ENCODE data around the gene NIN.

The NIN gene

GRCh38 chr14:50812856-50813543 is 18.0 kb downstream of the NIN start:
- no peak for TF ChIP-seq POLR2AphosphoS5 (IDR thresholded peaks at IDR 0.05; ENCODE audit: low read depth, low read length)
- peak; percentile 51 for FAIRE-seq
- DNase-seq (ENCODE audit: insufficient read length): no peak

GRCh38 chr14:50812180-50812579 is 18.8 kb downstream of the NIN start:
- FAIRE-seq (peak; percentile 27), DNase-seq (ENCODE audit: insufficient read length) (no peak)
- no peak for TF ChIP-seq TAF1 (IDR thresholded peaks at IDR 0.05; ENCODE audit: borderline replicate concordance, low read depth, low read length)
- TF ChIP-seq POLR2A (IDR thresholded peaks at IDR 0.05; ENCODE audit: low read depth, low read length): no peak
- no peak for TF ChIP-seq POLR2AphosphoS5 (IDR thresholded peaks at IDR 0.05; ENCODE audit: low read depth, low read length)

- peak; percentile 14 for FAIRE-seq
Observed at GRCh38 chr14:50808053-50808452, 22.9 kb downstream of the NIN start.

GRCh38 chr14:50806241-50806933 is 24.6 kb downstream of the NIN start:
- DNase-seq (ENCODE audit: insufficient read length): no peak
- TF ChIP-seq TAF1 (IDR thresholded peaks at IDR 0.05; ENCODE audit: borderline replicate concordance, low read depth, low read length): no peak
- TF ChIP-seq POLR2AphosphoS5 (IDR thresholded peaks at IDR 0.05; ENCODE audit: low read depth, low read length): no peak
- no peak for TF ChIP-seq POLR2A (IDR thresholded peaks at IDR 0.05; ENCODE audit: low read depth, low read length)
- FAIRE-seq: peak; percentile 44

More at GRCh38 chr14:50808053-50808452, 22.9 kb downstream of the NIN start:
- TF ChIP-seq POLR2AphosphoS5 (IDR thresholded peaks at IDR 0.05; ENCODE audit: low read depth, low read length) (no peak), POLR2A (IDR thresholded peaks at IDR 0.05; ENCODE audit: low read depth, low read length) (no peak), TAF1 (IDR thresholded peaks at IDR 0.05; ENCODE audit: borderline replicate concordance, low read depth, low read length) (no peak)
- DNase-seq (ENCODE audit: insufficient read length): no peak

DNA sequence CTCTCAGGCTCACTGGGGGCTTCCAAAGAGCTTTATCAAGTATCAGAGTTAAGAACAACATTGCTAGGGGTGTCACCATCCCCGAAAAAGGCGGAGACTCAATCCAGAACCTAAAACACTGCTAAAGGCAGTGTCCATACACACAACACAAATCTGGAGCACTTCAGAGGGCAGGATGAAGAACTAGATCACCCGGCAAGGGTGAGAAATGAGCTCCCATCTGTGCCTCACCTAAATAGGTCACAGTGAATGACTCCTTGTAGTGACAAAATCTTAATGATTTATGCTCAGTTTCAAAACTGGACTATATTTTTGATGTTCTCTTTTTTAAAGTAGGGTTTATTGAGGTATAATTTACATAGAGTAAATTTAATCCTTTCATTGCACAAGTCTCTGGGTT is 25.6 kb downstream of the NIN start:
- no peak for DNase-seq (ENCODE audit: insufficient read length)
- no peak for FAIRE-seq
- TF ChIP-seq POLR2AphosphoS5 (IDR thresholded peaks at IDR 0.05; ENCODE audit: low read depth, low read length) (no peak), POLR2A (IDR thresholded peaks at IDR 0.05; ENCODE audit: low read depth, low read length) (no peak), TAF1 (IDR thresholded peaks at IDR 0.05; ENCODE audit: borderline replicate concordance, low read depth, low read length) (no peak)

DNA sequence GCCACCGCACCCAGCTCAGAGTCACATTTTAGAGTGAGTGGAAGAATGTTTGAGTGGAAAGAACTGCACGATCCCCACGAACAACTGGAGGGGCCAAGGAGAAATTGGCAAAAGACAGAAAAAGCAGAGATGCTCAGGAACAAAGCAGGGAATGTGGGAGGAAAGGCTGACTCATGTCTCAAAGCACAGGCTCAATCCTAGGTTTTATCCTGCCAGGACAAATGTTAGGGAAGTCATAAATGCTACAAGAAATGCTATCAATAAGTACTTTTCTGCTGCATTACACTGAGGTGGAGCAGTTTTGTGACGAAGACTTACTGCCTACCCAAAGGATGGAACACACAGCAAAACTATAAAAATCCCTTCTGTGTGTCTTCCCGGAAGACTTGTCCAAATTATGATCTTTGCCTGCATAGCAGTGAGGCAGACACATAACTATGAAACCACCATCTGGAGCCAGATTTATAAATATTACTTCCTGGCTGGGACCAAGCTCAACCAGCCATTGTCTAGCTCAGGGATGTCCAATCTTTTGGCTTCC is 26.7 kb downstream of the NIN start:
- FAIRE-seq: no peak
- DNase-seq (ENCODE audit: insufficient read length): no peak

DNA sequence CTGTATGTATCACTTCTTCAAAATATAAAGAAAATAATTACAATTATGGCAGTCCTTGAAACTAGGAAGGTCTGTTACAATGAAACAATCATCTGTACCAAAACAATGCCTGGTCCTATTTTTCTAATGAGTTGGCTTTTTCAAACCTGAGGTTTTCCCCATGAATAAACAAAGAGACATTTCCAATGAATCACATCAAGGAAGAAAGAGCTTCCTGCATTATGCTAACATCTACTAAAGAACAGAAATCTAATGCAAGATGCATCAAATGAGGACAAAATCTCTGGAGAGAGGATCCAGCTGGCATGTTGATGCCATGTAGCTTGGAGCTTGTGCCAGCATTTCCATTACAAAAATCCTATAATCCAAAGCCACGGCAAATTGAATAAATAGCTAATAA is 29.3 kb downstream of the NIN start:
- FAIRE-seq (no peak), DNase-seq (ENCODE audit: insufficient read length) (no peak)
- TF ChIP-seq TAF1 (IDR thresholded peaks at IDR 0.05; ENCODE audit: borderline replicate concordance, low read depth, low read length) (no peak), POLR2AphosphoS5 (IDR thresholded peaks at IDR 0.05; ENCODE audit: low read depth, low read length) (no peak), POLR2A (IDR thresholded peaks at IDR 0.05; ENCODE audit: low read depth, low read length) (no peak)

More for the DNA sequence above, 26.7 kb downstream of the NIN start:
- no peak for TF ChIP-seq POLR2A (IDR thresholded peaks at IDR 0.05; ENCODE audit: low read depth, low read length)
- TF ChIP-seq POLR2AphosphoS5 (IDR thresholded peaks at IDR 0.05; ENCODE audit: low read depth, low read length): no peak
- TF ChIP-seq TAF1 (IDR thresholded peaks at IDR 0.05; ENCODE audit: borderline replicate concordance, low read depth, low read length): no peak

DNA sequence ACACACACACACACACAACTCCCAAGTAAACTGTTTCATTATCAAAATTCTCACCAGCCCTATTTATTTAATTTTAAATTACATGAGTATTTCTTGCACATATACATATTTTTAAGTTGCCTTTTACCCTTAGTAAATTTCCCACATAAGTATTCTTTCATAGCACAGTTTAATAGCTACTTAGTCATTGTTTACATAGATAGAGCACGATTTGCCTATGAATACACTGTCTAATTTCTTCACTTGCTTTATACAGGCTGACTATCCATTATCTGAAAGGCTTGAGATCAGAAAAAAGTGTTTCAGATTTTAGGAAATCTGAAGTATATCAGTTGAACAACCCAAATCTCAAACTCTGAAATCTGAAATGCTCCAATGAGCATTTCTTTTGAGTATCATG is 30.9 kb downstream of the NIN start:
- FAIRE-seq (no peak), DNase-seq (ENCODE audit: insufficient read length) (no peak)
- TF ChIP-seq POLR2AphosphoS5 (IDR thresholded peaks at IDR 0.05; ENCODE audit: low read depth, low read length) (no peak), TAF1 (IDR thresholded peaks at IDR 0.05; ENCODE audit: borderline replicate concordance, low read depth, low read length) (no peak), POLR2A (IDR thresholded peaks at IDR 0.05; ENCODE audit: low read depth, low read length) (no peak)

DNA sequence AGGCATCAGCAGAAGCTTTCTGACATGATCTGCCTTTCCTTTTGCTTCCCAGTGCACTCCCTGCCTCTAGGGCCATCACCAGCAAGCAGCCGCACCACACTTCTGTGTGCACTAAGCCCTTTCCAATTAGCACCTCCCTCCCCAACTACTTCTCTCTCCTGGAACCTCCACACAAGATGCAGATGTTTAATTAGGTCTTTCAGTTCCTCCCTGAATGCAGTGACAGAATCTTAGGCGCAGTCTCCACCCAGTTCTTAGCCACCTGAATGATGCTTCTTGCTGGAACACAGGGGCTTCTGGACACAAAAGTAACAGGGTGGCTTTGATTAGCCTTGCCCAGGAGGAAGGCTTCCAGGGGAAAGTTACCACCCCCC is 32.9 kb downstream of the NIN start:
- FAIRE-seq (peak; percentile 68), DNase-seq (ENCODE audit: insufficient read length) (no peak)
- TF ChIP-seq POLR2AphosphoS5 (IDR thresholded peaks at IDR 0.05; ENCODE audit: low read depth, low read length): peak; percentile 42; the same call in 1 of the 2 replicates
- TF ChIP-seq POLR2A (IDR thresholded peaks at IDR 0.05; ENCODE audit: low read depth, low read length): no peak

- TF ChIP-seq TAF1 (IDR thresholded peaks at IDR 0.05; ENCODE audit: borderline replicate concordance, low read depth, low read length) (no peak), POLR2AphosphoS5 (IDR thresholded peaks at IDR 0.05; ENCODE audit: low read depth, low read length) (no peak), POLR2A (IDR thresholded peaks at IDR 0.05; ENCODE audit: low read depth, low read length) (no peak)
- DNase-seq (ENCODE audit: insufficient read length) (no peak), FAIRE-seq (peak; percentile 36)
Observed at GRCh38 chr14:50797250-50798047, 33.5 kb downstream of the NIN start.

DNA sequence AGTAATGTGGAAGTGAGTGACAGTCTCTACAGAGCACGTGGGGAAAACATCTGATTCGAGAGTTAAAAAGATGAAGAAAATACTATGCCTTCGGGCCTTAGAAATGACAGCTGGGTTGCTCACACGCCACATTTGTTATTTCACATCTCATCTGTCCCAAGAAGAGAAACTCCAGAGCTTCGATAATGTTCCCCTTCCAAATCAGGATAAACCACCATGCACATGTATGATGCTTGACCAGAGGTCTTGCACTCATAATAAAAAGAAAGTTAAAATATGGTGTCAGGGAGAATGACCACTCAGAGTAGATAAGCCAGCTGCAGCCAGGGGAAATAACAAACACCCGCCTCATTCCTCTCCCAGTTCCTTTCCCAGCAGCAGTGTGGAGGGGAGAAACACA is 34.6 kb downstream of the NIN start:
- DNase-seq (ENCODE audit: insufficient read length) (no peak), FAIRE-seq (no peak)
- TF ChIP-seq TAF1 (IDR thresholded peaks at IDR 0.05; ENCODE audit: borderline replicate concordance, low read depth, low read length) (no peak), POLR2AphosphoS5 (IDR thresholded peaks at IDR 0.05; ENCODE audit: low read depth, low read length) (no peak), POLR2A (IDR thresholded peaks at IDR 0.05; ENCODE audit: low read depth, low read length) (no peak)
